Measurements from ENCODE around the gene TLR2.

Gene TLR2, protein sequence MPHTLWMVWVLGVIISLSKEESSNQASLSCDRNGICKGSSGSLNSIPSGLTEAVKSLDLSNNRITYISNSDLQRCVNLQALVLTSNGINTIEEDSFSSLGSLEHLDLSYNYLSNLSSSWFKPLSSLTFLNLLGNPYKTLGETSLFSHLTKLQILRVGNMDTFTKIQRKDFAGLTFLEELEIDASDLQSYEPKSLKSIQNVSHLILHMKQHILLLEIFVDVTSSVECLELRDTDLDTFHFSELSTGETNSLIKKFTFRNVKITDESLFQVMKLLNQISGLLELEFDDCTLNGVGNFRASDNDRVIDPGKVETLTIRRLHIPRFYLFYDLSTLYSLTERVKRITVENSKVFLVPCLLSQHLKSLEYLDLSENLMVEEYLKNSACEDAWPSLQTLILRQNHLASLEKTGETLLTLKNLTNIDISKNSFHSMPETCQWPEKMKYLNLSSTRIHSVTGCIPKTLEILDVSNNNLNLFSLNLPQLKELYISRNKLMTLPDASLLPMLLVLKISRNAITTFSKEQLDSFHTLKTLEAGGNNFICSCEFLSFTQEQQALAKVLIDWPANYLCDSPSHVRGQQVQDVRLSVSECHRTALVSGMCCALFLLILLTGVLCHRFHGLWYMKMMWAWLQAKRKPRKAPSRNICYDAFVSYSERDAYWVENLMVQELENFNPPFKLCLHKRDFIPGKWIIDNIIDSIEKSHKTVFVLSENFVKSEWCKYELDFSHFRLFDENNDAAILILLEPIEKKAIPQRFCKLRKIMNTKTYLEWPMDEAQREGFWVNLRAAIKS

GRCh38 chr4:153684182-153684970 lies at the start of gene TLR2:
Gene TLR2 (plus strand): TSS chr4:153684280. CDS start chr4:153702908, 18,628 bp downstream.
- FAIRE-seq (no peak), DNase-seq (ENCODE audit: insufficient read length, low spot score) (peak; percentile 39)

DNA sequence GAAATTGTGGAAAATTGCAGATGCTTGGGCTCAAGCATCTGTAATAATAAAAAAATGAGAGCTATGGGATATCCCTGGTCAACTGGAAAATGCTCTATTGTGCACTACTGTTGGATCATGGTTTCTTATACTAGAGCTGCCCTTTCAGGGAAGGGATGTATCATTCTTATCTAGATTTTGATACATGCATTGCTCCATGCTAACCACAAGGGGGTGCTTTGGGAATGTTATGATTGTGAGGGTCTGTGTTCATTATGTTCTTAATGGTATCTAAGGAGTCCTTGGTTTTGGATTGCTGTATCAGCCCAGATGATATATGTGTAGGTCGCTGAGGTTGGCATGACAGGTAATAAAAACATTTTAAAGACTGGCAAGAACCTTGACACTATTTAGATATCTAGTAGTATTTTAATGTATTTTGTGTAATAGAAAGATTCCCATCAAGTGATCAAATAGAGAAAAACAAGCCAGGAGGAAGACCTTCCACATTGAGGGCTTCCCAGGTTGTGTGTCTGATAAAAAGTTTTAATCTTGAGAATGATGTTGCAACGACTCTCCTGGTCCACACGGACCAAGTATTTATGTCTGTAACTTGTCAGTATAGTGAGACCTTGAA lies 49.2 kb upstream of the TLR2 start:
- FAIRE-seq = no peak
- no peak for DNase-seq (ENCODE audit: insufficient read length, low spot score)

DNA sequence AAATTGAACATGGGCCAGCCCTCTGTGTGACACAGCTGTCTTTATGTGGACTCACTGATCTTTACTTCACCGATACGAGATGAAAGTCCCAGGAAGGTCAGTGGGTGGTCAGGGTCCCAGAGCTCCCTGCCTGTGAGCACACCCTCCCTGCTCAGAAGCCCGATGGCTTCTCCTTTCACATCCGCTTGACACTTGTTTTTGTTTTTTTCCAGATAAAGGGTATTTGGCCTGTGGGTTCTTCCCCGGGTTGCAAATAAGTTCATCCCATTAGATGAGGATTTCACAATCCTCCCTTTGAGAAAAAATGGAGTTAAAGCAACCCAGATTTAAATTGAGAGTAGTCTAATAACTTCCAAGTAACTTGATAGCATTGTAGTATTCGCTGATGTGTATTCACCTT lies 48.2 kb upstream of the TLR2 start:
- DNase-seq (ENCODE audit: insufficient read length, low spot score) (no peak), FAIRE-seq (no peak)

DNA sequence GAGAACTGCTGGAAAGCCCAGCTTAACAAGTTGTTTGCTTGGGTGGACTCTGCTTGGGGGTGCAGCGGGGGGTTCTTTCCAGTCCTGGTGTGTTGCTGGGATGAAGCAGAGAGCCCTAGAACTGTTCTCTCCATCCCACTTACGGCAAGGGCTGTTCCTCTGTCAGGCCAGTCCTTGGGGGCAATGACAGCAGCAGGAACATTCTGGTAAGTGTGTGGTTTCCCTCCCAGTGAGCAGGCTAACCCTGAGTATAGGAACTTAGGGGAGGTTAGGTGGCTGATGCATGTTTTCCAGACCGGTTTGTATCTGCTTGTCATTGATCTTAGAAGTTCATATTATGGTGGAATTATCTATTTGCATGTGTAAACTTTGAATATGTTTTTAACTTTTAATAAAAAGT lies 46.9 kb upstream of the TLR2 start:
- FAIRE-seq (no peak), DNase-seq (ENCODE audit: insufficient read length, low spot score) (no peak)

GRCh38 chr4:153638011-153638410 lies 46.1 kb upstream of the TLR2 start:
- no peak for FAIRE-seq

DNA sequence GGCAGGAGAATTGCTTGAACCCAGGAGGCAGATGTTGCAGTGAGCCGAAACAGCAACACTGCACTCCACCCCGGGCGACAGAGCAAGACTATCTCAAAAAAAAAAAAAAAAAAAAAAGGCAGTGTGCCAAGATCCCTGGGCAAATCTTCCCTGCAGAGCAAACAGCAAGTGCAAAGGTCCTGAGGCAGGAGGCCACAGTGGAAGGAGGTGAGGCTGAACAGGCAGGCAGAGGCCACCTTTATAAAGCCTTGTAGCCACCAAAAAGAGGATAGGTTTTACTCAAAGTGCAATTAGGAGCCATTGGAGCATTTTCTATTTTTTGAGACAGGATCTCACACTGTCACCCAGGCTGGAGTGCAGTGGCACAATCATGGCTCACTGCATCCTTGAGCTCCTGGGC lies 45.1 kb upstream of the TLR2 start:
- DNase-seq (ENCODE audit: insufficient read length, low spot score) = no peak
- FAIRE-seq = no peak

More at GRCh38 chr4:153638011-153638410, 46.1 kb upstream of the TLR2 start:
- DNase-seq (ENCODE audit: insufficient read length, low spot score) = no peak

DNA sequence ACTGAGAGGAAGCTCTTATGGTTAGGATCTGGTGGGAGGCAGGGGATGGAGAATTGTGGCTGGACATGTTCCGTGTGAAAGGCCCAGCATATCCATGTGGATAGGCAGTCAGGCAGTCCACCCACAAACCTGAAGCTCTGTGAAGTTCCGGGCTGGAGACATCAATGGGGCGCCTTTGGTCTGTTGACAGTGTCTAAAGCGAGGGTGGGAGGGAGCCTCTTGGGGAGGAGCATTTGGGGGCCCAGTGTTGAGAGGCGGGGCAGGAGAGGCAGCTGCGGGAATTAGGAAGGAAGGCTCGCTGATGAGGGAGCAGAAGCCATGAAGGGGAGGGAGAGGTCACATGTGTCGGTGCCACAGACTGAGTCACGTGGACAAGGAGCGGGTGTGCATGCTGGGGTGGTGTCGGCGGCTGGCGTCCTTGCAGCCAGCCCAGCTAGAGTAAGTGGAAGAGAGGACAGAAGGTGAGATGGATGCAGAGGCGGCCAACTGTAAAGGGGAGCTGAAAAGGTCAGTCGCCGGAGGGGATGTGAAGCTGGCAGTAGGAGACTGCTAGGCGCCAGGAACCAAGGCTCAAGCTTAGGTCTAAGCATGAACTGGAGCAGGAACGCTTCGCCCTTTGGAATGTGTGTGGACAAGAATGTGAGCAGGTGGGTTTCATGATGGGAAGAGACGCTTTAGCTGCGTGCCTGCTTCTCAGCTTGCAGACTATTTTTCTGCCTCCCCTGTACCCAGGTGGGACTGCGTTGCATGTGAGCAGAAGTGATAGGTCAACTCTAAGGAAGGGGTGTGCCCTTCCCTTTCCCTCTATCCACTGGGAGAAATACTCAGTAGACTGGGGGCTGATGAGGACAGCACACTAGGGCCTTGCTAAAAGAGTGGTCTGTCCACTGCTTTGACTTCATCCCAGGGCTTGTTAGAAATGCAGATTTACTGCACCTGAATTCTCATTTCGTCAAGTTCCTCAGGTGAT lies 44.0 kb upstream of the TLR2 start:
- DNase-seq (ENCODE audit: insufficient read length, low spot score) = no peak
- FAIRE-seq = no peak

GRCh38 chr4:153641532-153641931 lies 42.5 kb upstream of the TLR2 start:
- DNase-seq (ENCODE audit: insufficient read length, low spot score) (no peak), FAIRE-seq (no peak)

- peak; percentile 39 for DNase-seq (ENCODE audit: insufficient read length, low spot score)
- peak; percentile 92 for FAIRE-seq
These were observed 40.4 kb upstream of the TLR2 start for GRCh38 chr4:153643406-153644383.

- peak; percentile 65 for FAIRE-seq
- DNase-seq (ENCODE audit: insufficient read length, low spot score) = no peak
These were observed 38.9 kb upstream of the TLR2 start for GRCh38 chr4:153645183-153645582.

DNA sequence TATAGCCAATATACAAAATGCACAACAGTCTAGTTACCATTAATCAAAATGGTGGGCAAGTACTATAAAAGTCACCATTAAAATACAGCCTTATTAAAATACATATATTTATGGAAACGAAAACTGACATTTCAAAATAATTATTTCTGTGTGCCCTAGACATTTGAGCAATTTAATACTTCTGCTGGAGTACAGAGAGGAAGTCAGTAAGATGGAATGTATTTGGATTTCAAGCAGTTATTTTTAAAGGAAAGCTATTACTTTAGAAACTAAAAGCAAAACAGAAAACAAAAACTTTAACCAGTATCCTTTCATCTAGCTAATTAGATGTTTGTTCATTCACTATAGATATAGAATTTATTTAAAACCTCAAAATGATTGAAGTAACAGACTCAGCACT lies 37.8 kb upstream of the TLR2 start:
- FAIRE-seq (no peak), DNase-seq (ENCODE audit: insufficient read length, low spot score) (no peak)

GRCh38 chr4:153646978-153647377 lies 37.1 kb upstream of the TLR2 start:
- DNase-seq (ENCODE audit: insufficient read length, low spot score) (no peak), FAIRE-seq (no peak)

- FAIRE-seq = no peak
- DNase-seq (ENCODE audit: insufficient read length, low spot score) = no peak
These were observed 36.1 kb upstream of the TLR2 start for GRCh38 chr4:153647975-153648374.

- no peak for FAIRE-seq
These were observed 34.5 kb upstream of the TLR2 start for GRCh38 chr4:153649572-153649991.

DNA sequence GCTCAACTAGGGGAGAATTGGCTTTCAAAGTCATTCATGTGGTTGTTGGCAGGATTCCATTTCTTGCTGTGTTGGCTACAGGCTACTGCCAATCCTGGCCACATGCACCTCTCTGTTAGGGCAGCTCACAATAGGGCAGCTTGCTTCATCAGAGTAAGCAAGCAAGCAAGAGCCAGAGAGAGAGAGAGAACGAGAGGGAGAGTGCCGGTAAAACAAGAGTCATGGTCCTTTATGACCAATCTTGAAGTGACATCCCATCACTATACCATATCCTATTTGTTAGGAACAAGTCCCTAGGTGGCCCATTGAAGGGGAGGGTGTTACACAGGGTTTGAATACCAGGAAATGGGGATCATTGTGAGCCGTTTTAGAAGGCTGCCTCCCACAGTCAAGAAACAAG lies 33.0 kb upstream of the TLR2 start:
- FAIRE-seq = no peak
- no peak for DNase-seq (ENCODE audit: insufficient read length, low spot score)

More at GRCh38 chr4:153649572-153649991, 34.5 kb upstream of the TLR2 start:
- no peak for DNase-seq (ENCODE audit: insufficient read length, low spot score)

- DNase-seq (ENCODE audit: insufficient read length, low spot score) (no peak), FAIRE-seq (no peak)
These were observed 32.5 kb upstream of the TLR2 start for GRCh38 chr4:153651587-153651986.

- FAIRE-seq (no peak), DNase-seq (ENCODE audit: insufficient read length, low spot score) (no peak)
These were observed 31.9 kb upstream of the TLR2 start for GRCh38 chr4:153652051-153652784.

Measured in GM19239 (cell line).